ENCODE results near the gene MRPL42.

DNA sequence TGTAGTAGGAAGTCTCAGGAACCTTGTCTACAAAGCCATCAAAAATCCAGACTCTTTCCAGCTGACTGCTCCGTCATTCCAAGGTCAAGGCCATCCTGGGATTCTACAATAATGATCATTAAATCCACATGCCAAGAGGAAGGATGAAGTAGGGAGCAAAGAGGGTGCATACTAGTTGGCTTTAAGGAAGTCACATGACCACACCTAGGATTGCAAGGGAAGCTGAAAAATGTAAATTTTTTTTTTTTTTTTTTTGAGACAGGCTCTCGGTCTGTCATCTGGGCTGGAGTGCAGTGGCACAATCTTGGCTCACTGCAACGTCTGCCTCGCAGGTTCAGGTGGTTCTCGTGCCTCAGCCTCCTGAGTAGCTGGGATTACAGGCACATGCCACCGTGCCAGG is 7.3 kb upstream of the MRPL42 start:
- TF ChIP-seq, protein P1, sequence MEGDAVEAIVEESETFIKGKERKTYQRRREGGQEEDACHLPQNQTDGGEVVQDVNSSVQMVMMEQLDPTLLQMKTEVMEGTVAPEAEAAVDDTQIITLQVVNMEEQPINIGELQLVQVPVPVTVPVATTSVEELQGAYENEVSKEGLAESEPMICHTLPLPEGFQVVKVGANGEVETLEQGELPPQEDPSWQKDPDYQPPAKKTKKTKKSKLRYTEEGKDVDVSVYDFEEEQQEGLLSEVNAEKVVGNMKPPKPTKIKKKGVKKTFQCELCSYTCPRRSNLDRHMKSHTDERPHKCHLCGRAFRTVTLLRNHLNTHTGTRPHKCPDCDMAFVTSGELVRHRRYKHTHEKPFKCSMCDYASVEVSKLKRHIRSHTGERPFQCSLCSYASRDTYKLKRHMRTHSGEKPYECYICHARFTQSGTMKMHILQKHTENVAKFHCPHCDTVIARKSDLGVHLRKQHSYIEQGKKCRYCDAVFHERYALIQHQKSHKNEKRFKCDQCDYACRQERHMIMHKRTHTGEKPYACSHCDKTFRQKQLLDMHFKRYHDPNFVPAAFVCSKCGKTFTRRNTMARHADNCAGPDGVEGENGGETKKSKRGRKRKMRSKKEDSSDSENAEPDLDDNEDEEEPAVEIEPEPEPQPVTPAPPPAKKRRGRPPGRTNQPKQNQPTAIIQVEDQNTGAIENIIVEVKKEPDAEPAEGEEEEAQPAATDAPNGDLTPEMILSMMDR (IDR thresholded peaks at IDR 0.05 in 8 of 11, conservative IDR thresholded peaks at IDR 0.05 in 3 of 11) = no peak
- no peak for TF ChIP-seq POLR2AphosphoS5 (IDR thresholded peaks at IDR 0.05)
